ENCODE measurements around the gene ME1.

DNA sequence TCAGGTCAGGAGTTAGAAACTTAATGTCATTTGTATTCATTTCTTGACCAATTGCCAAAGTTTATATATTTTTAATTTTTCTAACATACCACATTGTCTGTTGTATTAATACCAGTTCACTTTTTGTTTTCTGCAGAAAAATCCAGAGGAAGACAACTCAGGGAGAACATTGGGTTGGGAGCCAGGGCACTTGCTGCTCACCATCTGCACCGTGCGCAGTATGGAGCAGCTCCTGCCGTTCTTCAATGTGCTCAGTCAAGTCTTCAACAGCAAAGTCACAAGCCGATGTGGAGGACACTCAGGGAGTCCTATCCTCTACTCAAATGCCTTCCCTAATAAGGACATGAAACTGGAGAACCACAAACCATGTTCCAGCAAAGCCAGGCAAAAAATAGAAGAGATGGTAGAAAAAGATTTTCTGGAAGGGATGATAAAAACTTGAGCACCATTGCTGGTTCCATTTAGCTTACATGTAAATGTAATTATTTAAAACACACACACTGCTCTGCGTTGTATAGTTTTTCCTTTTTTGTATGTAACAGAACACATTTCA, 263.0 kb downstream of the ME1 start:
- TF ChIP-seq, protein P1, sequence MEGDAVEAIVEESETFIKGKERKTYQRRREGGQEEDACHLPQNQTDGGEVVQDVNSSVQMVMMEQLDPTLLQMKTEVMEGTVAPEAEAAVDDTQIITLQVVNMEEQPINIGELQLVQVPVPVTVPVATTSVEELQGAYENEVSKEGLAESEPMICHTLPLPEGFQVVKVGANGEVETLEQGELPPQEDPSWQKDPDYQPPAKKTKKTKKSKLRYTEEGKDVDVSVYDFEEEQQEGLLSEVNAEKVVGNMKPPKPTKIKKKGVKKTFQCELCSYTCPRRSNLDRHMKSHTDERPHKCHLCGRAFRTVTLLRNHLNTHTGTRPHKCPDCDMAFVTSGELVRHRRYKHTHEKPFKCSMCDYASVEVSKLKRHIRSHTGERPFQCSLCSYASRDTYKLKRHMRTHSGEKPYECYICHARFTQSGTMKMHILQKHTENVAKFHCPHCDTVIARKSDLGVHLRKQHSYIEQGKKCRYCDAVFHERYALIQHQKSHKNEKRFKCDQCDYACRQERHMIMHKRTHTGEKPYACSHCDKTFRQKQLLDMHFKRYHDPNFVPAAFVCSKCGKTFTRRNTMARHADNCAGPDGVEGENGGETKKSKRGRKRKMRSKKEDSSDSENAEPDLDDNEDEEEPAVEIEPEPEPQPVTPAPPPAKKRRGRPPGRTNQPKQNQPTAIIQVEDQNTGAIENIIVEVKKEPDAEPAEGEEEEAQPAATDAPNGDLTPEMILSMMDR (IDR thresholded peaks at IDR 0.05; ENCODE audit: low read depth, low read length) = no peak
- TF ChIP-seq POLR2A (IDR thresholded peaks at IDR 0.05; ENCODE audit: extremely low read depth, insufficient read length) = no peak
- TF ChIP-seq MYC (IDR thresholded peaks at IDR 0.05; ENCODE audit: low read depth, low read length) = no peak
- no peak for TF ChIP-seq MAX (IDR thresholded peaks at IDR 0.05; ENCODE audit: low read depth, low read length)
